ENCODE data around the gene BCL11B.

The BCL11B gene

GRCh38 chr14:99177046-99177655 lies 94.8 kb downstream of the BCL11B start:
- DNase-seq: no peak

GRCh38 chr14:99176156-99176945 lies 95.6 kb downstream of the BCL11B start:
- DNase-seq: no peak

- no peak for DNase-seq
Observed at GRCh38 chr14:99175331-99176155, 96.5 kb downstream of the BCL11B start.

- no peak for DNase-seq
Observed at GRCh38 chr14:99174770-99175319, 97.2 kb downstream of the BCL11B start.

- no peak for DNase-seq
Observed at GRCh38 chr14:99174081-99174769, 97.8 kb downstream of the BCL11B start.

GRCh38 chr14:99173506-99173905 lies 98.5 kb downstream of the BCL11B start:
- no peak for DNase-seq

GRCh38 chr14:99173086-99173485 lies 98.9 kb downstream of the BCL11B start:
- DNase-seq: no peak

- no peak for DNase-seq
Observed at GRCh38 chr14:99171396-99171795, 100.6 kb downstream of the BCL11B start.

GRCh38 chr14:99169776-99170356 lies 102.1 kb downstream of the BCL11B start:
- DNase-seq: no peak

GRCh38 chr14:99168330-99168729 lies 103.7 kb downstream of the BCL11B start:
- DNase-seq: no peak

GRCh38 chr14:99166506-99166905 lies 105.5 kb downstream of the BCL11B start:
- DNase-seq: no peak

GRCh38 chr14:99164712-99165111 lies 107.3 kb downstream of the BCL11B start:
- DNase-seq: no peak

GRCh38 chr14:99163446-99163845 lies 108.6 kb downstream of the BCL11B start:
- no peak for DNase-seq

- no peak for DNase-seq
Observed at GRCh38 chr14:99159341-99160340, 112.4 kb downstream of the BCL11B start.

- DNase-seq: no peak
Observed at GRCh38 chr14:99158646-99159165, 113.3 kb downstream of the BCL11B start.

- no peak for DNase-seq
Observed at GRCh38 chr14:99158150-99158549, 113.8 kb downstream of the BCL11B start.

- DNase-seq: no peak
Observed at GRCh38 chr14:99157676-99158075, 114.3 kb downstream of the BCL11B start.

- DNase-seq: no peak
Observed at GRCh38 chr14:99157246-99157645, 114.8 kb downstream of the BCL11B start.

GRCh38 chr14:99156814-99157213 lies 115.2 kb downstream of the BCL11B start:
- DNase-seq: no peak

- DNase-seq: no peak
Observed at GRCh38 chr14:99156090-99156425, 115.9 kb downstream of the BCL11B start.

Data from NCI-H82 (cell line).